Caco-2 (cell line): Measurements from ENCODE around the gene ACAP3. TPM values are rescaled to one million over a fixed set of nuclear protein-coding genes. Genes with fewer than 3 reads are reported as not detected.

Experiments
- BruUV-seq: library from RNA; stranded (reverse); fragments of 400-500 nt; replicated peaks from 2 replicates; lab custom pipeline; 2021; lab: Mats Ljungman, UMichigan
- CTCF ChIA-PET: fragments of 300-600 bp; sonication (Branson Sonifier 250); formaldehyde crosslinking; loops from one replicate; lab custom pipeline; 2022; ENCODE audit warnings: antibody characterized with exemption; lab: Charles Lee
- POLR2A ChIA-PET: fragments of 300-600 bp; sonication (Branson Sonifier 250); formaldehyde crosslinking; loops from one replicate; lab custom pipeline; 2022; ENCODE audit warnings: antibody characterized with exemption; lab: Charles Lee
- DNase-seq, 2 experiments: peaks; one replicate each; pipeline versions ENCODE4 v3.0.0 to v3.0.0-alpha.2; 2020 to 2022
- H3K27me3 ChIP-seq: replicated peaks from 2 replicates; pipeline ENCODE4 v1.6.0; 2011; ENCODE audit warnings: low read length; ENCODE audit not compliant: control insufficient read depth, insufficient read depth
- H3K36me3 ChIP-seq: 2 replicates; pipeline ENCODE4 v1.5.1; 2011; ENCODE audit warnings: low read length; ENCODE audit not compliant: control insufficient read depth, insufficient read depth
- H3K4me1 ChIP-seq: fragments of 250-450 bp; sonication (Bioruptor Pico); 2 replicates; pipeline ENCODE4 v1.5.1; 2020; ENCODE audit warnings: mild to moderate bottlenecking
- H3K4me3 ChIP-seq: 2 replicates; pipeline ENCODE4 v1.5.1; 2011; ENCODE audit warnings: low read depth, mild to moderate bottlenecking, control low read depth, low read length
- H3K9me3 ChIP-seq: fragments of 250-450 bp; sonication (Bioruptor Pico); 2 replicates; pipeline ENCODE4 v1.5.1; 2020; ENCODE audit warnings: mild to moderate bottlenecking, moderate library complexity
- H3K27ac Mint-ChIP-seq: one replicate; pipeline ENCODE4 v1.8.0; 2022; ENCODE audit warnings: mixed read lengths; ENCODE audit not compliant: unreplicated experiment
- H3K27me3 Mint-ChIP-seq: one replicate; pipeline ENCODE4 v1.8.0; 2022; ENCODE audit warnings: mixed read lengths; ENCODE audit not compliant: insufficient read depth, unreplicated experiment
- H3K36me3 Mint-ChIP-seq: one replicate; pipeline ENCODE4 v1.8.0; 2022; ENCODE audit warnings: mild to moderate bottlenecking, mixed read lengths; ENCODE audit not compliant: insufficient read depth, unreplicated experiment
- H3K4me1 Mint-ChIP-seq: one replicate; pipeline ENCODE4 v1.8.0; 2022; ENCODE audit warnings: low read depth, mixed read lengths; ENCODE audit not compliant: unreplicated experiment
- H3K4me3 Mint-ChIP-seq: one replicate; pipeline ENCODE4 v1.8.0; 2022; ENCODE audit warnings: mild to moderate bottlenecking, moderate library complexity, mixed read lengths; ENCODE audit not compliant: unreplicated experiment
- H3K9me3 Mint-ChIP-seq: one replicate; pipeline ENCODE4 v1.8.0; 2022; ENCODE audit warnings: mixed read lengths; ENCODE audit not compliant: unreplicated experiment
- CTCF ChIP-seq, 2 experiments: fragments of 200-600 bp in 1 of 2; IDR thresholded peaks; 1 replicate in 1 of 2; 2 replicates in 1 of 2; pipeline versions ENCODE4 v1.5.1 to v1.8.0; 2011 to 2022; ENCODE audit warnings: antibody characterized with exemption in 1 of 2, control low read depth in 1 of 2, inconsistent platforms in 1 of 2, low read depth in 1 of 2, low read length in 1 of 2, mild to moderate bottlenecking in 1 of 2, moderate library complexity in 1 of 2; ENCODE audit not compliant: insufficient read depth in 1 of 2, severe bottlenecking in 1 of 2, unreplicated experiment in 1 of 2
- intact Hi-C: fragments of 100-400 bp; cut with micrococcal nuclease; formaldehyde crosslinking; loops from one replicate; pipeline ENCODE4 v1.10.0; 2022; ENCODE audit not compliant: unreplicated experiment
- total RNA-seq: library from RNA; stranded (reverse); gene quantifications from 2 replicates; pipeline ENCODE4 v1.2.3, GENCODE V29; 2022

Gene ACAP3
- total RNA-seq, 1 experiment from 2014 or later = 46.6 TPM

GRCh38 chr1:1313500-1314236 is 5.9 kb upstream of the ACAP3 start:
- no peaks in the 10 kb centered on the region for H3K27me3 Mint-ChIP-seq
- POLR2A ChIA-PET = no interaction called here
- H3K9me3 ChIP-seq = no peaks in the 10 kb centered on the region
- peaks cover 78% of the 10 kb centered on the region for H3K36me3 Mint-ChIP-seq
- H3K4me1 ChIP-seq = peaks cover 10% of the 10 kb centered on the region
- H3K36me3 ChIP-seq = no peaks in the 10 kb centered on the region; the same call in 1 of the 2 replicates
- H3K27me3 ChIP-seq = no peaks in the 10 kb centered on the region
- CTCF ChIA-PET = no interaction called here
- no peak overlapping the region for H3K27ac Mint-ChIP-seq
- no peak overlapping the region for H3K4me3 ChIP-seq
- TF ChIP-seq CTCF (IDR thresholded peaks at IDR 0.05; ENCODE audit: insufficient read depth in 1 of 2, low read depth in 1 of 2, low read length in 1 of 2, severe bottlenecking in 1 of 2, unreplicated experiment in 1 of 2) = no peak
- BruUV-seq = no TSS peak
- no peak overlapping the region for H3K4me3 Mint-ChIP-seq
- H3K9me3 Mint-ChIP-seq = no peaks in the 10 kb centered on the region
- H3K4me1 Mint-ChIP-seq = peaks cover 6% of the 10 kb centered on the region
- intact Hi-C loops = no loop called here
- DNase-seq = no peak

- Histone ChIP-seq H3K36me3 (no peaks in the 10 kb centered on the region; the same call in 1 of the 2 replicates), H3K4me1 (peaks cover 10% of the 10 kb centered on the region), H3K9me3 (no peaks in the 10 kb centered on the region), H3K4me3 (no peak overlapping the region), H3K27me3 (no peaks in the 10 kb centered on the region)
- Mint-ChIP-seq H3K9me3 (no peaks in the 10 kb centered on the region), H3K4me1 (peaks cover 6% of the 10 kb centered on the region), H3K27ac (no peak overlapping the region), H3K4me3 (no peak overlapping the region), H3K36me3 (peaks cover 69% of the 10 kb centered on the region), H3K27me3 (no peaks in the 10 kb centered on the region)
- DNase-seq = no peak
- intact Hi-C loops = no loop called here
- POLR2A ChIA-PET = no interaction called here
- BruUV-seq = no TSS peak
- CTCF ChIA-PET = no interaction called here
- no peak for TF ChIP-seq CTCF (IDR thresholded peaks at IDR 0.05; ENCODE audit: insufficient read depth in 1 of 2, low read depth in 1 of 2, low read length in 1 of 2, severe bottlenecking in 1 of 2, unreplicated experiment in 1 of 2)
Observed at GRCh38 chr1:1312450-1313314, 5.0 kb upstream of the ACAP3 start.
